HG03280 (cell line): ENCODE measurements around the gene PTPDC1.
"Not testable (repeated sequence)": the region's sequence is repeated elsewhere in the genome, so short reads cannot be mapped to it uniquely, and the experiment has no call there.

Experiments used
- ATAC-seq: cut with Tn5 transposase; IDR thresholded peaks from one replicate; pipeline ENCODE4 v1.9.1; 2021; ENCODE audit warnings: mild to moderate bottlenecking, moderate library complexity; ENCODE audit not compliant: unreplicated experiment

PTPDC1 gene

DNA sequence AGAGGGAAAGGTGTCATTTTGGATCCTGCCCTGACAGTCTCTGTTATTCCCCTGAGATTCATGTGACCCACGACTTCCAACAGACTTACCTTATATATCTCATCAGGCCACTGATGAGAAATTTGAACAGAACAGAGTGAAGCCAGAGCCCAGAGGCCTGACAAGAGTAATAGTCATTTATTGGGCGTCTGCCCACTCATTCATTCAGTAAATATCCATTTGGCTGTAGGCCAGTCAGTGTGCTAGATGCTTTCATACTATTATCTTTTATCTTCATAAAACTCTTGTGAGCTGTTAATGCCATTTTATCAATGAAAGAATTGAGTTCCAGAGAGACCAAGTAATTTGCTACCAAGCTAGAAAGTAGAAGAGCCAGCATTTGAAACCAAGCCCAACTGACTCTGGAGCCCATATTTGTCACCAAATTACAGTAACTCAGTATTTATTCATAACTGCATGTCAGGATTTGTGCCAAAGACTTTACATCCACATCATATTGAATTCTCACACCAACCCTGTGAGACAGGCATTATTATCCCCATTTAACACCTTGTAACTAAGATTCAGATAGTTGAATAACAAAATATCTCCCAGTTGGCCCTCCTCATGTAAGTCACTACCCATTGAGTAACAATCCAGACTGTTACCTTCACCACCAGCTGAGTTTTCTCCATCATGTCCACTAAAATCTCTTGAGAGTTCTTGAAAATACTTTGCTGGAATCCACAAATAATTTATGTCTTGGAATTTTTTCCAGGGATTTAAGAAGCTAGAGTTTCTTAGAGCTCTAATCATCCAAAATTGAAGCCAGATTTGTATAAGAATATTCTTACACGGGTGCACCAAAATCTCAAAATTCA, 2.5 kb downstream of the PTPDC1 start:
- no peak for ATAC-seq

DNA sequence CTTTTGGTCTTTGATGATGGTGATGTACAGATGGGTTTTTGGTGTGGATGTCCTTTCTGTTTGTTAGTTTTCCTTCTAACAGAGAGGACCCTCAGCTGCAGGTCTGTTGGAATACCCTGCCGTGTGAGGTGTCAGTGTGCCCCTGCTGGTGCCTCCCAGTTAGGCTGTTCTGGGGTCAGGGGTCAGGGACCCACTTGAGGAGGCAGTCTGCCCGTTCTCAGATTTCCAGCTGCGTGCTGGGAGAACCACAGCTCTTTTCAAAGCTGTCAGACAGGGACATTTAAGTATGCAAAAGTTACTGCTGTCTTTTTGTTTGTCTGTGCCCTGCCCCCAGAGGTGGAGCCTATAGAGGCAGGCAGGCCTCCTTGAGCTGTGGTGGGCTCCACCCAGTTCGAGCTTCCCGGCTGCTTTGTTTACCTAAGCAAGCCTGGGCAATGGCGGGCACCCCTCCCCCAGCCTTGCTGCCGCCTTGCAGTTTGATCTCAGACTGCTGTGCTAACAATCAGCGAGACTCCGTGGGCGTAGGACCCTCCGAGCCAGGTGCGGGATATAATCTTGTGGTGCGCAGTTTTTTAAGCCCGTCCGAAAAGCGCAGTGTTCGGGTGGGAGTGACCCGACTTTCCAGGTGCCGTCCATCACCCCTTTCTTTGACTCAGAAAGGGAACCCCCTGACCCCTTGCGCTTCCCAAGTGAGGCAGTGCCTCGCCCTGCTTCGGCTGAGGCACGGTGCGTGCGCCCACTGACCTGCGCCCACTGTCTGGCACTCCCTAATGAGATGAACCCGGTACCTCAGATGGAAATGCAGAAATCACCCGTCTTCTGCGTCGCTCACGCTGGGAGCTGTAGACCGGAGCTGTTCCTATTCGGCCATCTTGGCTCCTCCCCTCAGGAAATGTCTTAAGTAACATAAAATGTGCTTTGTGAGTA, 10.2 kb downstream of the PTPDC1 start:
- not testable (repeated sequence) for ATAC-seq

DNA sequence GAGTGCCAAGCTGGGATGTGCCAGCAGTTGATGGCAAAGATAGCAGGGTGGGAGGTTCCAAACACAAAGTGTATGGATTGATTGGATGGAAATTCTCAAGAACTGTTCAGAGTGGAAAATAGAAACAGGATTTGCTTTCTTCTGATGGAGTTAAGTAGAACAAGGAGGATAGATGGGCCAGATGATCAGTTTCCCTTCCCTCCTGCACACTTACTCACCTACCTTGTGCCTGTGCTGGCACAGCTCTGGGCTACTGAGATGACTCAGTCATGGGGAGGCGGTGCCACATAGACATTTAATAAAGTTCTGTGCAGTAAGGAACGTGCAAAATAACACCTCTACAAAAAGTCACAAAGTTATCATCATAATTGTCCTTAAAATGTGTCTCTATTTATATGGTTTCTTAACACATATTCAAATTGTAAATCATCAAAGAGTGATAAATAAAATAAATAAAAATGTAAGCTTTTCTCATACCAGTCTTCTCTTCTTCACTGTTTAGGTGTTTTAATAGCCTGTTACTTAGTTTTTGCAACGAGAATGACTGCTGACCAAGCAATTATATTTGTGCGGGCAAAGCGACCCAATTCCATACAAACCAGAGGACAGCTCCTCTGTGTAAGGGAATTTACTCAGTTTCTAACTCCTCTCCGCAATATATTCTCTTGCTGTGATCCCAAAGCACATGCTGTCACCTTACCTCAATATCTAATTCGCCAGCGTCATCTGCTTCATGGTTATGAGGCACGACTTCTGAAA, 12.7 kb downstream of the PTPDC1 start:
- no peak for ATAC-seq

DNA sequence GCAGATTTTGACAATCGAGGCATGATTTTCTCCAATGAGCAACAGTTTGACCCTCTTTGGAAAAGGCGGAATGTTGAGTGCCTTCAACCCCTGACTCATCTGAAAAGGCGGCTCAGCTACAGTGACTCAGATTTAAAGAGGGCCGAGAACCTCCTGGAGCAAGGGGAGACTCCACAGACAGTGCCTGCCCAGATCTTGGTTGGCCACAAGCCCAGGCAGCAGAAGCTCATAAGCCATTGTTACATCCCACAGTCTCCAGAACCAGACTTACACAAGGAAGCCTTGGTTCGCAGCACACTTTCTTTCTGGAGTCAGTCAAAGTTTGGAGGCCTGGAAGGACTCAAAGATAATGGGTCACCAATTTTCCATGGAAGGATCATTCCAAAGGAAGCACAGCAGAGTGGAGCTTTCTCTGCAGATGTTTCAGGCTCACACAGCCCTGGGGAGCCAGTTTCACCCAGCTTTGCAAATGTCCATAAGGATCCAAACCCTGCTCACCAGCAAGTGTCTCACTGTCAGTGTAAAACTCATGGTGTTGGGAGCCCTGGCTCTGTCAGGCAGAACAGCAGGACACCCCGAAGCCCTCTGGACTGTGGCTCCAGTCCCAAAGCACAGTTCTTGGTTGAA, 13.6 kb downstream of the PTPDC1 start:
- ATAC-seq, result no peak

DNA sequence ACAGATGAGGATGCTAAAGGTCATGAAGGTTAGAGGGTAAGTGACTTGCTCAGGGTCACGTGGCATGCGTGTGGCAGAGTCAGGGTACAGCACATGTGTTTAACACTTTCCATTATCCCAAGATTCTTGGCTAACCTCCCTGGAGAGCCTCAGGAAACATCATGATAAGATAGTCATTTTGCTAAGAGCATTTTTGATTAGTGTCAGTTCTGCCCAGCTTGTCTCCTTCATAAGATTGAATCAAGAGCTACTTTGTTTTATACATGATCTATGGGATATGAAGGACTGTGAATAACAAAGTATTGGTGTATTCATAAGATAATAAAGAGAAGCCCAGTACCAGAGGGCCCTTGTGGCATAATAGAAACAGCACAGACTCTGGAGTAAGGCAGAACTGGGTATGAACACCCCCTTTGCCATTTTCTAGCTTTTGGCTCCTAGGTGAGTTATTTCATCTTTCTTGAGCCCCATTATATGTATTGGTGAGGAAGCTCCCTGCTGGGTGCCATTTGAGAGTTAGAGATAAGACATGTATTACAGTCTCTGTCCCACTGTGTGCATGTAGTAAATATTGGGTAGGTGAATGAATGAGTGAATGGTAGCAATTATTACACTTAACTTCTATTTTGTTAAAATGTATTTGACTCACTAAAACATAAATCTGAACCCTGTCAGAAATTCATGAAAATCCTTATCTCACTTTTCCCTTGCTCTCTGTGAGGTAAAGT, 16.1 kb downstream of the PTPDC1 start:
- ATAC-seq, result no peak

DNA sequence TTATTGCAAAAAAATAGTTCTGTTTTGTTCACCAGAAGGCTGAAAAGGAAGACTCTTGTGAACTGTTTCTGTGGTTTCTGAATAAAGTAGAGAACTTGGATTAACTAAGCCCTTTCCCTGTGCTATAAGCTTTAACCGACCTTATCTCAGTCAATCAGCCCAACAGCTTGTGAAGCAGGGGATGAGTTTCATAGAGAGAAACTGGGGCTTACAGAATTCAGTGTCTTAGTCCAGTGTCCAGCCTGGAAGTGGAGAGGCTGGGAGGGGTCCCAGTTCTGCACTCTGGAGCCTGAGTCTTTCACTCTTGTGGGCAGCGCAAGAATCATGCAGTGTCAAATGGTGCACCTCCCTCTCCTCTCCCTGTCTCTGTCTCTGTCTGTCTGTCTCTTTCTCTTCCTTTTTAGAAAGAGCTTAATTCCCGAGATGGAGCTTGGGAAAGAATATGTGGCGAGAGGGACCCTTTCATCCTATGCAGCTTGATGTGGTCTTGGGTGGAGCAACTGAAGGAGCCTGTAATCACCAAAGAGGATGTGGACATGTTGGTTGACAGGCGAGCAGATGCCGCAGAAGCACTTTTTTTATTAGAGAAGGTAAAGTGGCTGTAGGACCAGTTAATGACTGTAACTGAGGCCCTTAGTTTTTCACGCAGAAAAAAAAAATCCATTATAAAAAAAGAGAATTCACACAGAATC, 17.0 kb downstream of the PTPDC1 start:
- ATAC-seq, result no peak

DNA sequence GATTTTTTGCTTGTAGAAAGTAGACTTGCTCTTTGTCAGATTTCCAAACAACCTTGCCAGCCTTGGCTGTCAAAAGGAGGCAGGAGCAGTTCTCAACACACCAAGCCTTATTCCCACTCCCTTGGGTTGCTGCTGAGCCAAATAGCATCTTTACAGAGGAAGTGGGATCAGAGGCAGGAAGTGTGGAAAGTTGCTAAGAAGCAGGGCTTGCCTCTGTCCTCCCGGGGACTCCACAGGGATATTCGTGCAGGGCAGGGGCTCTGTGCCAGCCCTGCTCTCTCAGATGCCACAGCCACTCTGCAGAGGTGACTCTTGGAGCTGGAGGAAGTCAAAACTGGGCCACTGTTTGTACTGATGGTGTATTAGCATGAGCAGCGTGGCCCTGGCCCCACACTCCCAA, 24.3 kb downstream of the PTPDC1 start:
- no peak for ATAC-seq

DNA sequence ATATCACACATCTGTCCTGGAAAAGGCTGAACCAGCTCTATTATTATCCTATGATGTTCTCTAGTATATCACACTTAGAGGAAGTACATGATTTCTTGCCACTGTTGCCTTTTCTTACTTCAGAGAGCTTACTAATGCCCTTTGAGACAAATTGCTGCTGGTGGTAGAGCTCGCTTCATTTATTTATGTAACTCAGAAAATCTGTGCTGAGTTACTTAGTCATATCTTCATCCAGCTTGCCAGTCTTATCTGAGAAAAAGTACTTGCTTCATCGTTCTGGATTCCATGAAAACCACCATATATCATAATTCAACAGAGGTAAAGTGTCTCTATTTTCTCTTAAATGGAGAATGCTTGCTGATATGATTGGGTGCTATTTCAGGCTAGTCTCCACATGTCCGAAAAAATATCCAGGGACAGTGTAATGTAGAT, 26.6 kb downstream of the PTPDC1 start:
- no peak for ATAC-seq

DNA sequence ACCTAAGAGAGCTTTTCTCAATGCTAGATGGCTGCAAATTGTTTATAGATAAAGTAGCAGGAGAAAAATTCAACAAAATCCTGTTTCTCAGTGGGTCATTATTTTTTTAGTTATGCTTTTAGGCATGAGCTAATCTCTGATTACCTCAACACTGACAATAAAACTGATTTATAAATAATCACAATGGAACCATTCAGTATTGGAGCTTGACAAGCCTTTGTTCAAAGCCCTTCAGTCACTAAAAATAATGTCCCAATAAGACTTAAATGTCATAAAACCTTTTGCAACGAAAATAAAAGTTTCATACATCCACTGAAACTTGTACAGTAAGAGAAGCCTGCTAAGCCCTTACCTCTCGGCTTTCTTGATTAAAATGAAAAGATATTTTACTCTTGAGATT, 27.2 kb downstream of the PTPDC1 start:
- ATAC-seq, result no peak

GRCh38 chr9:94112716-94113465, 28.6 kb downstream of the PTPDC1 start:
- no peak for ATAC-seq

GRCh38 chr9:94120088-94120487, 35.8 kb downstream of the PTPDC1 start:
- ATAC-seq, result not testable (repeated sequence)

DNA sequence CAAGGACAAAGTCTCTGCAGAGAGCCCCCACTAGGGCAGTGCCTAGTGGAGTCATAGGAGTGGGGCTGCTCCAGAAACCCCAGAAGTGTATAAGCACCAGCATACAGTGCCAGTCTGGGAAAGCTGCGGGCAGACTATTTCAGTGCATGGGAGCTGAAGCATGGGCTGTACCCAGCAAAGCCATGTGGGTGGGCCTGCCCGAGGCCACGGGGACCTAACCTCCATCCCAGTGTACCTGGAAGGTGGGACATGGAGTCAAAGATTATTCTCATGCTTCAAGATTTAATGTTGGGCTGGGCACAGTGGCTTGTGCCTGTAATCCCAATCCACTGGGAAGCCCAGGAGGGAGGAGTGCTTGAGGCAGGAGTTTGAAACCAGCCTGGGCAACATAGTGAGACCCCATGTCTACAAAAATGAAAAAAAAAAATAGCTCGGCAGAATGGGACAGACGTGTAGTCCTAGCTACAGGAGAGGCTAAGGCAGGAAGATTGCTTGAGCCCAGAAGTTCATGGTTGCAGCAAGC, 36.7 kb downstream of the PTPDC1 start:
- ATAC-seq, result no peak

GRCh38 chr9:94126844-94127243, 42.6 kb downstream of the PTPDC1 start:
- no peak for ATAC-seq

- ATAC-seq, result no peak
Measured at GRCh38 chr9:94127806-94128205, 43.5 kb downstream of the PTPDC1 start.

GRCh38 chr9:94128580-94128979, 44.3 kb downstream of the PTPDC1 start:
- ATAC-seq, result no peak

DNA sequence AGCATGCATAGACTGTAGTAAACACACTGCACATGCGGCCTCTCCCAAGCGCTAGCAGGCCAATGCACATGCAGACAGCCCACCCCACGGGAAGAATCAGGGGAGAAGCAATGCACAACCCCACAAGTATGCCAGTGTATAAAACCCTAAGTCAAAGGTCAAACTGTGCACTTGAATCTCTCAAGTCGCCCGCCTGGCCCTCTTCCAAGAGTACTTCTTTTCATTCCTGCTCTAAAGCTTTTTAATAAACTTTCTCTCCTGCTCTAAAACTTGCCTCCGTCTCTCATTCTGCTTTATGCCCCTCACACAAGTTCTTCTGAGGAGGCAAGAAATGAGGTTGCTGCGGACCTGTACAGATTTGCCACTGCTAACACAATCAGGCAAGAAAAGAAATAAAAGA, 50.4 kb downstream of the PTPDC1 start:
- no peak for ATAC-seq

DNA sequence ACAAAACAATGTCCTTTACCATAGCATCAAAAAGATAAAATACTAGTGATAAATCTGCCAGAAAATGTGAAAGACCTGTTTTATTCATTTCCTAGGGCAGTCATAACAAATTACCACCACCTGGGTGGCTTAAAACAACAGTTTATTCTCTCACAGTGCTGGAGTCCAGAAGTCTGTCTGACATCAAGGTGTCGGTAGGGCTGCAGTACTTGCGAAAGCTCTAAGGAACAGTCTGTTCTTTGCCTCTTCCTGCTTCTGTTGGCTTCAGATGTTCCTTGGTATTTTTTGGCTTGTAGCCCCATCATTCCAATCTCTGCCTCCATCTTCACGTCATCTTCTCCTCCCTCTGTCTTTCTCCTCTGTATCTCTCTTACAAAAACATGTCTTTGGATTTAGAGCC, 51.0 kb downstream of the PTPDC1 start:
- no peak for ATAC-seq

- ATAC-seq, result no peak
Measured at GRCh38 chr9:94139672-94140417, 55.6 kb downstream of the PTPDC1 start.
